ENCODE measurements around the gene CORO1A. TPM values are rescaled to one million over a fixed set of nuclear protein-coding genes. Genes with fewer than 3 reads are reported as not detected.
"Not testable (repeated sequence)": the region's sequence is repeated elsewhere in the genome, so short reads cannot be mapped to it uniquely, and the experiment has no call there.

CORO1A gene
- total RNA-seq, 1 donor from 2014 or later = 0.97 TPM

GRCh38 chr16:30186782-30187555 is 3.6 kb downstream of the CORO1A start:
- Mint-ChIP-seq H3K27me3 (ENCODE audit: unreplicated experiment) (no peaks in the 10 kb centered on the region), H3K27ac (ENCODE audit: unreplicated experiment) (no peak overlapping the region), H3K36me3 (ENCODE audit: unreplicated experiment) (no peaks in the 10 kb centered on the region), H3K4me1 (ENCODE audit: unreplicated experiment) (peaks cover 5% of the 10 kb centered on the region), H3K9me3 (ENCODE audit: unreplicated experiment) (no peaks in the 10 kb centered on the region), H3K4me3 (ENCODE audit: unreplicated experiment) (no peak overlapping the region)
- TF ChIP-seq CTCF (IDR thresholded peaks at IDR 0.05) = peak; percentile 43
- DNase-seq (ENCODE audit: extremely low spot score, unreplicated experiment) = no peak

GRCh38 chr16:30187556-30187865 is 4.1 kb downstream of the CORO1A start:
- no peak for TF ChIP-seq CTCF (IDR thresholded peaks at IDR 0.05)
- no peaks in the 10 kb centered on the region for H3K27me3 Mint-ChIP-seq (ENCODE audit: unreplicated experiment)
- no peak overlapping the region for H3K27ac Mint-ChIP-seq (ENCODE audit: unreplicated experiment)
- H3K4me1 Mint-ChIP-seq (ENCODE audit: unreplicated experiment) = peaks cover 5% of the 10 kb centered on the region
- no peak overlapping the region for H3K4me3 Mint-ChIP-seq (ENCODE audit: unreplicated experiment)
- no peaks in the 10 kb centered on the region for H3K9me3 Mint-ChIP-seq (ENCODE audit: unreplicated experiment)
- no peaks in the 10 kb centered on the region for H3K36me3 Mint-ChIP-seq (ENCODE audit: unreplicated experiment)
- DNase-seq (ENCODE audit: extremely low spot score, unreplicated experiment) = no peak

- no peaks in the 10 kb centered on the region for H3K36me3 Mint-ChIP-seq (ENCODE audit: unreplicated experiment)
- no peak overlapping the region for H3K4me3 Mint-ChIP-seq (ENCODE audit: unreplicated experiment)
- no peak overlapping the region for H3K27ac Mint-ChIP-seq (ENCODE audit: unreplicated experiment)
- DNase-seq (ENCODE audit: extremely low spot score, unreplicated experiment) = no peak
- no peak for TF ChIP-seq CTCF (IDR thresholded peaks at IDR 0.05)
- no peaks in the 10 kb centered on the region for H3K9me3 Mint-ChIP-seq (ENCODE audit: unreplicated experiment)
- peaks cover 3% of the 10 kb centered on the region for H3K4me1 Mint-ChIP-seq (ENCODE audit: unreplicated experiment)
- no peaks in the 10 kb centered on the region for H3K27me3 Mint-ChIP-seq (ENCODE audit: unreplicated experiment)
Measured at GRCh38 chr16:30187971-30188561, 4.7 kb downstream of the CORO1A start.

- not testable (repeated sequence) for H3K9me3 Mint-ChIP-seq (ENCODE audit: unreplicated experiment); H3K27me3 Mint-ChIP-seq (ENCODE audit: unreplicated experiment); H3K4me1 Mint-ChIP-seq (ENCODE audit: unreplicated experiment); DNase-seq (ENCODE audit: extremely low spot score, unreplicated experiment); H3K36me3 Mint-ChIP-seq (ENCODE audit: unreplicated experiment); H3K27ac Mint-ChIP-seq (ENCODE audit: unreplicated experiment); H3K4me3 Mint-ChIP-seq (ENCODE audit: unreplicated experiment)
Measured at GRCh38 chr16:30191158-30191557, 7.8 kb downstream of the CORO1A start.

GRCh38 chr16:30193098-30193497 is 9.7 kb downstream of the CORO1A start:
- not testable (repeated sequence) for DNase-seq (ENCODE audit: extremely low spot score, unreplicated experiment); H3K27ac Mint-ChIP-seq (ENCODE audit: unreplicated experiment); H3K27me3 Mint-ChIP-seq (ENCODE audit: unreplicated experiment); H3K9me3 Mint-ChIP-seq (ENCODE audit: unreplicated experiment); H3K4me1 Mint-ChIP-seq (ENCODE audit: unreplicated experiment); H3K36me3 Mint-ChIP-seq (ENCODE audit: unreplicated experiment); H3K4me3 Mint-ChIP-seq (ENCODE audit: unreplicated experiment)

GRCh38 chr16:30193615-30194014 is 10.2 kb downstream of the CORO1A start, which contains the start of the genes BOLA2B and SLX1A:
Gene BOLA2B (minus strand): TSS chr16:30193666. CDS start chr16:30193595, 71 bp downstream.
Gene SLX1A (plus strand): TSS chr16:30193875. CDS start chr16:30194085, 210 bp downstream.
- H3K36me3 Mint-ChIP-seq (ENCODE audit: unreplicated experiment); H3K4me1 Mint-ChIP-seq (ENCODE audit: unreplicated experiment); DNase-seq (ENCODE audit: extremely low spot score, unreplicated experiment); H3K27ac Mint-ChIP-seq (ENCODE audit: unreplicated experiment); H3K4me3 Mint-ChIP-seq (ENCODE audit: unreplicated experiment); H3K27me3 Mint-ChIP-seq (ENCODE audit: unreplicated experiment); H3K9me3 Mint-ChIP-seq (ENCODE audit: unreplicated experiment): not testable (repeated sequence)

- not testable (repeated sequence) for H3K27ac Mint-ChIP-seq (ENCODE audit: unreplicated experiment); DNase-seq (ENCODE audit: extremely low spot score, unreplicated experiment); H3K36me3 Mint-ChIP-seq (ENCODE audit: unreplicated experiment); H3K4me3 Mint-ChIP-seq (ENCODE audit: unreplicated experiment); H3K4me1 Mint-ChIP-seq (ENCODE audit: unreplicated experiment); H3K9me3 Mint-ChIP-seq (ENCODE audit: unreplicated experiment); H3K27me3 Mint-ChIP-seq (ENCODE audit: unreplicated experiment)
Measured at GRCh38 chr16:30194172-30194925, 10.9 kb downstream of the CORO1A start.

- H3K36me3 Mint-ChIP-seq (ENCODE audit: unreplicated experiment); H3K4me3 Mint-ChIP-seq (ENCODE audit: unreplicated experiment); H3K9me3 Mint-ChIP-seq (ENCODE audit: unreplicated experiment); H3K27me3 Mint-ChIP-seq (ENCODE audit: unreplicated experiment); H3K4me1 Mint-ChIP-seq (ENCODE audit: unreplicated experiment); DNase-seq (ENCODE audit: extremely low spot score, unreplicated experiment); H3K27ac Mint-ChIP-seq (ENCODE audit: unreplicated experiment): not testable (repeated sequence)
Measured at GRCh38 chr16:30197001-30197400, 13.6 kb downstream of the CORO1A start.

- not testable (repeated sequence) for H3K27me3 Mint-ChIP-seq (ENCODE audit: unreplicated experiment); H3K36me3 Mint-ChIP-seq (ENCODE audit: unreplicated experiment); H3K4me1 Mint-ChIP-seq (ENCODE audit: unreplicated experiment); H3K4me3 Mint-ChIP-seq (ENCODE audit: unreplicated experiment); DNase-seq (ENCODE audit: extremely low spot score, unreplicated experiment); H3K9me3 Mint-ChIP-seq (ENCODE audit: unreplicated experiment); H3K27ac Mint-ChIP-seq (ENCODE audit: unreplicated experiment)
Measured at GRCh38 chr16:30199049-30199448, 15.6 kb downstream of the CORO1A start, which contains the start of gene SULT1A3. Gene SULT1A3 (plus strand): TSS chr16:30199255. CDS start chr16:30200729, 1,474 bp downstream.
